GM12801 (cell line): ENCODE data around the gene MRPL2.

Source experiments
- TF ChIP-seq, protein P1 (sequence below): IDR thresholded peaks from one replicate; pipeline ENCODE4 v1.5.1; 2011; ENCODE audit warnings: control low read depth; ENCODE audit not compliant: insufficient read length; ENCODE audit errors: extremely low read depth

MRPL2 gene

DNA sequence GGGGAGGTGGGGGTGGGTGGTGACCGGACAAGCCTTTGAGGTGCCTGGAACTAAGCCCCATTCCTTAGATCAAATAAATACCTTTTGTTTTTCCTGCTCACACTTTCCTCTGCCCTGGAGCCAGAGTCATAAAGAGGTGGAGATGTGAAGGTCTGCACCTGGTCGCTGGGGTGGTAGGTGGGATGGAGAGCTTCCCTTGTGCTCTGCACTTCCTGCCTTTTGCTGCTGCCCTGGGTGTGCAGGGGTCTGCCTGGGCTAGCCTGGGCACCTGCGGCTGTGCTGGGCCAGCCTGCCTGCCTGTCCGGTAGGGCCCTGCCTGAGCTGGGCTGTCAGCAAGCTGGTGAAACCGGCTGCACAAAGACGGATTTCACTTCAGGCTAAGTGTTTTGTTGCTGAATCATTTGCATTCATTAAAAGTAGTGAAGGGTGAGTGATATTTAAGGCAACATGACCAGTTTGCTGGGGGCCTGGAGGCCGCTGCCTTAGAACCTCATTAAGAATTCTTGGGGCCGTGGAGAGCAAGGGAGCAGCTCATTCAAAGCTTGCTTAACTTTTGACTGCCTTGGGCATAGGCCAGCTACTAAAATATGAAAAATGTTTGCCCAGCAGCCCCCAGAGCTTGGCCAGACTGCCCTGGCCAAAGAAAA is 37.3 kb upstream of the MRPL2 start:
- TF ChIP-seq, protein P1, sequence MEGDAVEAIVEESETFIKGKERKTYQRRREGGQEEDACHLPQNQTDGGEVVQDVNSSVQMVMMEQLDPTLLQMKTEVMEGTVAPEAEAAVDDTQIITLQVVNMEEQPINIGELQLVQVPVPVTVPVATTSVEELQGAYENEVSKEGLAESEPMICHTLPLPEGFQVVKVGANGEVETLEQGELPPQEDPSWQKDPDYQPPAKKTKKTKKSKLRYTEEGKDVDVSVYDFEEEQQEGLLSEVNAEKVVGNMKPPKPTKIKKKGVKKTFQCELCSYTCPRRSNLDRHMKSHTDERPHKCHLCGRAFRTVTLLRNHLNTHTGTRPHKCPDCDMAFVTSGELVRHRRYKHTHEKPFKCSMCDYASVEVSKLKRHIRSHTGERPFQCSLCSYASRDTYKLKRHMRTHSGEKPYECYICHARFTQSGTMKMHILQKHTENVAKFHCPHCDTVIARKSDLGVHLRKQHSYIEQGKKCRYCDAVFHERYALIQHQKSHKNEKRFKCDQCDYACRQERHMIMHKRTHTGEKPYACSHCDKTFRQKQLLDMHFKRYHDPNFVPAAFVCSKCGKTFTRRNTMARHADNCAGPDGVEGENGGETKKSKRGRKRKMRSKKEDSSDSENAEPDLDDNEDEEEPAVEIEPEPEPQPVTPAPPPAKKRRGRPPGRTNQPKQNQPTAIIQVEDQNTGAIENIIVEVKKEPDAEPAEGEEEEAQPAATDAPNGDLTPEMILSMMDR = no peak

DNA sequence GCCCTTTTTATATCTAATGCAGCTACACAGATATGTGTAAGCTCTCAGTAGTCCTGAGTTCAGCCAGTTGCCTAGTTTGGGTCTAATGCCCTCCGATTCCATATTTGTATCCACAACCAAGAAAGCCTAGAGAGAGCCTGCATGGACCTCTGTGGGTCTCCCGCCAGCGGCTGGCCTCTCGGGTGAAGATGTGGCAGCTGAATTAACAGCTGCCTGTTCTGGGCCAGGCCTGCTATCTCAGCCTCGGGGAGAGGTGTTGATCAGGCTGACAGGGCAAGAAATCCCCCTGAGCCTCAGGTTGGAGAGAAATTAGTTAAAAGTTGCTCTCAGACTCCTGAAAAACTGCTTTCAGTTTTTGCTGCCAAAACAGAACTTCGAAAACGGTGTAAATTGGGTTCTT is 36.7 kb upstream of the MRPL2 start:
- TF ChIP-seq, protein P1 = no peak

DNA sequence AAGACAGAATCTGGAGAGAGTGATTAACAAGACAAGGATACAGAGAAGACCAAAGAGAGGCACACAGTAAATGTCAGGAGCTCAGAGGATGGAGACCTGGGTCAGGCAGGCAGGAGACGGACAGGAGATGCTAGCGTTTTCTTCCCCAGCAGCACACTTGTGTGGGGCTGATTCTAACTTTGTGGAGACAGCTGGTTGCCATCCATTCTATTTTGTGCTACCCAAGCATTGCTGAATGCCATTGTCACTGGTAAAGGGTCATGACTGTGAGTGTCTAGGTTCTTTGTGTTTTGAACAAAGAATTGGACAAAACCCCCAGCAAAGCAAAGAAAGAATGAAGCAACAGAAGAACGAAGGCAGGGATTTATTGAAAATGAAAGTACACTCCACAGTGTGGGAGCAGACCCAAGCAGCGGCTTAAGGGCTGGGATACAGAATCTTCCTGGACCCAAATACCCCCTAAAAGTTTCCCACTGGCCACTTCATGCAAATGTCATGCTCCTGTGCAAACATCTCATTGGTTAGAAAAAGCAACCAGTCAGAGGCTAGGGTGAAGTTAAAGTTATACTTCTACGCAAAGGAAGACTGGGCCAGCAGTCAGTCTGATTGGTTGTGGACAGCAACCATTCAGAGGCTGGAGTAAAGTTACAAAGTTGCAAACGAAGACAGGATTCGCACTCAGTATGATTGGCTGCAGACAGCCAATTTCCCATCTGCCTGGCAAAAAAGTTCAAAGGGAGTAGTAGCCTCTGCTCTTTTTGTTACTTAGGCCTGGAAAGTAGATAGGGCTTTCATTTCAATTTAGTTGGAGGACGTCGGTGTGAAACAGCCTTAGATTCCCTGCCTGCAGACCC is 34.4 kb upstream of the MRPL2 start:
- TF ChIP-seq, protein P1 = no peak

DNA sequence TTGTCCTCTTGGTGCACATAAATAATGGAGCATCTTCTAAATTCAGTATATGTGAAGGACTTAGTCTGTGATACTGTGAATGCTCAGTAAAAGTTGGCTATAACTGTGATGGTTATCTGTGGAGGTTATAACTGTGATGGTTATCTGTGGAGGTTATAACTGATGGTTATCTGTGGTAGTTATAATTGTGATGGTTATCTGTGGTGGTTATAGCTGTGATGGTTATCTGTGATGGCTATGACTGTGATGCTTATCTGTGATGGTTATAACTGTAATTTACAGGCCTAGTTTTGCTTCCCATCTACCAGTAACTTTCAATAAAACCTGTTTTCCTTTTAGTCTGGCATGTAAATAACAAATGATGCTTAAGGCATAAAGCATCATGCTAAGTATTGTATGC is 33.4 kb upstream of the MRPL2 start:
- TF ChIP-seq, protein P1 = no peak

DNA sequence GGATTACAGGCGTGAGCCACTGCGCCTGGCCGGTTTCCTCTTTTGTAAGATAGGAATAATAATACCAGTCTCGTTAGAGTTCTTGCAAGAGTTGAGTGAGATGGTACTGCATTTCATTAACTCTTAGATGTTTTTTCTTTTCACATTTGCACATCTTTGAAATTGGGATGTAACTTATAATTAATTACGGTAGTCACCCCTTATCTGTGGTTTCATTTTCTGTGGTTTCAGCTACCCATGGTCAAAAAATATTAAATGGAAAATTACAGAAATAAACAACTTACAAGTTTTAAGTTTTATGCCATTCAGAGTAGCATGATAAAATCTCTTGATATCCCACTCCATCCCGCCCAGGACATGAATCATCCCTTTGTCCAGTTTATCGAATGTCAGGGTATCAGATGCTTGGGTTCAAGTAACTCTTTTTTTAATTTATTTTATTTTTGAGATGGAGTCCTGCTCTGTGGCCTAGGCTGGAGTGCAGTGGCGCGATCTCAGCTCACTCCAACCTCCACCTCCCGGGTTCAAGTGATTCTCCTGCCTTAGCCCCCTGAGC is 32.3 kb upstream of the MRPL2 start:
- TF ChIP-seq, protein P1 = no peak

DNA sequence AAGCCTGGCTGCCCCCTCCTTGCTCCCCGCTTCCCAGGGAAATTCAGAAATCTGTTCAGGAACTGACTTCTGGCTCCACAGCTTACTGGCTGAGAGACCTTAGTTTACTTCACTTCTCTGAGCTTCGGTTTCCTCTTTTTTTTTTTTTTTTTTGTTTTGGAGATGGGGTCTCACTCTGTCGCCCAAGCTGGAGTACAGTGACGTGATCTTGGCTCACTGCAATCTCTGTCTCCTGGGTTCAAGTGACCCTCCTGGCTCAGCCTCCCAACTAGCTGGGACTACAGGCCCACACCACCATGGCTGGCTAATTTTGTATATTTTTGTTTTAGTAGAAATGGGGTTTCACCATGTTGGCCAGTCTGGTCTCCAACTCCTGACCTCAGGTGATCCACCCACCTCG is 31.8 kb upstream of the MRPL2 start:
- TF ChIP-seq, protein P1 = no peak

DNA sequence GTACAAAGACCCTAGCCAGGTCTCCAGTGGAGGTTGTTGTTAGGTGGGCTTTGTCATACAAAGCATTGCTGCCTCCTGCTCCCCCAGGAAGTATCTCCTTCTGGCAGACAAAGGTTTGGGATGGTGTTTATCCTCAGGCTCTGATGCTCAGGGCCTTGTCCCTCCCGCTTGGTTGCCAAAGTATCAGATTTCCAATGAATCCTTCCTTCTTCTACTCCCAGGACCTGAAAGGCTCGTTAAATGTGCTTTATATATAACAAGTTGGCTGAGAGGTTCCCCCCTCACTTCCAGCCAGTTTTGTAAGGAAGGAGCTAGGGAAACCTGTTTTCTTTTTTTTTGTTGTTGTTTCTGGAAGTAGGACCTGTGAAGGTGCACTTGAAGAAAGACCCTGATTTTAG is 31.3 kb upstream of the MRPL2 start:
- TF ChIP-seq, protein P1 = no peak
